ENCODE data around the gene MRAP.

The MRAP gene

GRCh38 chr21:32299695-32300094 lies 1.0 kb downstream of the MRAP start:
- no peak for DNase-seq (ENCODE audit: low spot score)
- TF ChIP-seq CTCF (IDR thresholded peaks at IDR 0.05; ENCODE audit: extremely low read depth, missing control alignments): no peak

GRCh38 chr21:32300117-32300681 lies 1.5 kb downstream of the MRAP start:
- TF ChIP-seq CTCF (IDR thresholded peaks at IDR 0.05; ENCODE audit: extremely low read depth, missing control alignments): no peak
- no peak for DNase-seq (ENCODE audit: low spot score)

GRCh38 chr21:32301596-32301995 lies 2.9 kb downstream of the MRAP start:
- TF ChIP-seq CTCF (IDR thresholded peaks at IDR 0.05; ENCODE audit: extremely low read depth, missing control alignments): no peak
- DNase-seq (ENCODE audit: low spot score): no peak

GRCh38 chr21:32302560-32302959 lies 3.9 kb downstream of the MRAP start:
- no peak for DNase-seq (ENCODE audit: low spot score)
- no peak for TF ChIP-seq CTCF (IDR thresholded peaks at IDR 0.05; ENCODE audit: extremely low read depth, missing control alignments)

- no peak for DNase-seq (ENCODE audit: low spot score)
- TF ChIP-seq CTCF (IDR thresholded peaks at IDR 0.05; ENCODE audit: extremely low read depth, missing control alignments): no peak
Observed at GRCh38 chr21:32303385-32303784, 4.7 kb downstream of the MRAP start.

- no peak for DNase-seq (ENCODE audit: low spot score)
- no peak for TF ChIP-seq CTCF (IDR thresholded peaks at IDR 0.05; ENCODE audit: extremely low read depth, missing control alignments)
Observed at GRCh38 chr21:32304998-32305397, 6.3 kb downstream of the MRAP start.

- TF ChIP-seq CTCF (IDR thresholded peaks at IDR 0.05; ENCODE audit: extremely low read depth, missing control alignments): no peak
- DNase-seq (ENCODE audit: low spot score): no peak
Observed at GRCh38 chr21:32306021-32306780, 7.5 kb downstream of the MRAP start.
